DMS114 treated with DMSO at 0.1 percent for 48 hours (cell line): ENCODE measurements around the gene ITPR3.
"Not testable (repeated sequence)": the region's sequence is repeated elsewhere in the genome, so short reads cannot be mapped to it uniquely, and the experiment has no call there.

Experiments used
- DNase-seq: peaks from one replicate; lab custom pipeline; 2025; ENCODE audit not compliant: unreplicated experiment; lab: John Stamatoyannopoulos, UW

The ITPR3 gene

DNA sequence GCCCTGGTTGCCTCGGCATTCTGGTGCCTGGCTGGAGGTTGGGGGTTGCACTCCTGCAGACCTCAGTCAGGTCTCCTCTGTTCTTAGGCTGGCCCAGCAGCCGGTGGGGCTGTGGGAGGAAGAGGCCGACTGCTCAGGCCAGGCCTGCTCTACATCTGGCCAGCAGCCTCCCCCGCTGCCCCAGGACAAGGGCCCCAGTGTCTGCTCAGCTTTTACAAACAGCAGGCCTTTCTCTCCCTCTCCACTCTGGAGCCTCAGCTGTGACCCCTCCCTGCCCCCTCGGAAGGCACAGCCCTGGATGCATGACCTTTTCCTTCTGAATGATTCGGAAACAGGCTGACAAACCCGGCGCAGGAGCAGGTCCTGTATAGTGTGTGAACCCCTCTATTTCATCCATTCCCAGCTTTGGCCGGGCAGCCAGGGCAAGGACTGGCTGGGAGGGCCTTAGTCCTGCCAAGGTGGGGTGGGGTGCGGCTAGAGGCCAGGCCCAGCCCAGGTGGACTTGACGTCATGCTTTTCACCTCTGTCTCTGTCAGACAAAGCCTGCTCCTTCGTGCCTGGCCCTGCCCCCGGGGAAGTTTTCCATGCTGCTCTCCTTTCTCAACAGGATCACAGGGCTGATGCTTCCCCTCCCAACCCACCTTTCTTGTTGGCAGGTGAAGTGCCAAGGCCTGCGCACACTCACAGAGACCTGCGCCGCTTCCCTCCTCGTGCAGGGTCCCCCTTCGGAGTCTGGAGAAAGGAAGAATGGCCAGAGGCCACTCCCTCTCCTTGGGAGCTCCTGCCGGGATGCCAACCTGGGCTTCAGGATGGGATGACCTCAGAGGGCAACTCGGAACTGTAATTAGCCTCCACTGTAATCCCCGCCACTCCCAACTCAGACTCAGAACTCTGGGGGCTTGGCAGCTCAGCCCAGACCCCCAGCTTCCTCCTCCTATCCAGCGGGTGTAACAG is 10.1 kb upstream of the ITPR3 start:
- no peak for DNase-seq

DNA sequence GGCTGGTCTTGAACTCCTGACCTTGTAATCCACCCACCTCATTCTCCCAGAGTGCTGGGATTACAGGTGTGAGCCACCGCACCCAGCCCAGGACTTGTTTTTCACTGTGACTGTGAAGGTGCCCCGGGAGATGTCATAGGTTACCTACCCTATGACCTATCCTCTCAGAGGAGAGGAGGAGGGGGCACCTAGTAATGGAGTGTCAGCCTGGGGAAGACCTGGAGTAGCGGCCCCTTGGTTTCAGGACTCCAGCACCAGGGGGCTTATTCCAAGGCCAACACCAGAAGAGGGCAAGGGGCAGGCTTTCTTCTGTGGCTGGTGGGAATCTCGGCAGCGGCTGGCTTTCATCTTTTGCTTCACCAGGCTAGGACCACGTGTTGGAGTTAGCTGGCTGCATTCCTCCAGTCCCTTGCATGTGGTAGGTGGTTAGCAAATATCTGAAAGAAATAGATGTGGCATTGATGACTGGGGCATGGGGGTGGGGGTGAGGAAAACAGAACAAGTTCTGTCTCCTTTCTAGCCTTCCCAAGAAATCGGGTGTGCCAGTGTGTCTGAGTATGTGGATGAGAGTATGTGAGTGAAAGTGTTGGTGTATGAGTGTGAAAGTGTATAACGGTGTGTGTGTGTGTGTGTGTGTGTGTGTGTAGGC is 7.9 kb upstream of the ITPR3 start:
- DNase-seq, result no peak

DNA sequence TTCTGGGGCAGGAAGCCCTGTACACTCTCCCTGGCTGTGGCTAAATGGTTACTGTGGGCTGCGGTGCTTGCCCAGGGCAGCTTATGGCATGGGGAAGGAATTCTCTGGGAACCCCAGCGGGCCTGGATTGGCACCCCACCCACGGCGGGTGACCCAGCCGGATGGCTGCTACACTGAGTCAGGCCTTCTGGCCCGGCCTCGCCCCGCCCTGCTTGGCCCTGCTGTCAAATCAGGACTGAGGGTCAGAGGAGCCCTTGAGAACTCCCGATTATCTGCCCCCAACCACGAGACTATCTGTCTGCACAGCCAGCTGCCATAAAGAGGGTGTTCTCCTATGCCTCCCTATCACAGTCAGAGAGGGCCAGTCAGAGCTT is 7.3 kb upstream of the ITPR3 start:
- no peak for DNase-seq

DNA sequence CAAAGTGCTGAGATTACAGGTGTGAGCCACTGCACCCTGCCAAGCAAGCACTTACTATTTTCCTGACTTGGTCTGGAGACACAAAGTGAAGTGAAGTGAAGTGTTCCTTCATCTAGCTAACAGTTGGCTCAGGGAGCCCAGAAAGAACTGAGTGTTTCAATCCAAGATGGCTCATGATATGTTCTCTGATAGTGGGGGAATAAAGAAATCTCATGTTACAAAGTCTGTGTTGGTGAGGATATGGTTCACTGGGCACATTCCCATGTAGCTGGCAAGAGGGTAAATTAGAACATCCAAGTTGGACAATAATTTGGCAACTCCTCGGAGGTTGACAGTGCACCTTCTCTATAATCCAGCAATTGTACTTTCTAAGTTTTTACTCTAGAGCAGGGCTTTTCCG is 5.0 kb upstream of the ITPR3 start:
- DNase-seq, result no peak

- no peak for DNase-seq
These were observed 4.2 kb upstream of the ITPR3 start for GRCh38 chr6:33616913-33617312.

GRCh38 chr6:33619166-33619840 is 1.8 kb upstream of the ITPR3 start:
- DNase-seq, result no peak

DNA sequence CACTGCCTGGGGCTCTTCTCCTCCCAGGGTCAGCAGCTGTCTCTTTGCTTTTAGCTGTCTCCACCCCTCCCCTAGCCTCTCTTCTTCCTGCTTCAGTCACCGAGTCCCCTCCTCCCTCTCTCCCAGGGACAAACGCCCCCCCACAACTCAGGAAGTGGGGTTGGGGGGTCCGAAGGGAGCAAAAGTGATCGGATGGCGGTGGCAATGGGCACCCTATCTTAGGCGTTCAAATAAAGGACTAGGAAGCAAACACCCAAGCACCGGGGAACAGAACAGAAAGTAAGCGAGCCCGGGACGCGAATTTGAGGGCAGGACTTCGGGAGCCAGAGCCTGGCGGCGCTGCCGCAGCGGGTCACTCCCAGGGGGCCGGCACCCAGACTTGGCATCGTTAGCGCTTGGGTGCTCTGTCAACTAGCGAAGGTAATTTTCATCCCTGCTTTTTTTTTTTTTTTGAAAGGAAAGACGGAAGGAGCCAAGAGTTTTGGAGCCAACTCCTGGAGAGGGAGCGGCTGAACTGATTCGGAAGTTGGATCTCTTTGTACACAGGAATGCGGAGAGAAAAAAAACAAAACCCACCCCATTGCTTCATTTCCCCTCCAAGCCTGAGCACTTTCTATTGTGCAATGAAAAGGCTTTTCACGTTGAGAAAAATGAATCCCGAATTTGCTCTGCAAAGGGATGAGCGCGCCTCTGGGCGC is 815 bp upstream of the ITPR3 start:
- no peak for DNase-seq

- DNase-seq, result no peak
These were observed 728 bp downstream of the ITPR3 start for GRCh38 chr6:33621711-33622388.

- DNase-seq, result no peak
These were observed 1.6 kb downstream of the ITPR3 start for GRCh38 chr6:33622456-33623431.

DNA sequence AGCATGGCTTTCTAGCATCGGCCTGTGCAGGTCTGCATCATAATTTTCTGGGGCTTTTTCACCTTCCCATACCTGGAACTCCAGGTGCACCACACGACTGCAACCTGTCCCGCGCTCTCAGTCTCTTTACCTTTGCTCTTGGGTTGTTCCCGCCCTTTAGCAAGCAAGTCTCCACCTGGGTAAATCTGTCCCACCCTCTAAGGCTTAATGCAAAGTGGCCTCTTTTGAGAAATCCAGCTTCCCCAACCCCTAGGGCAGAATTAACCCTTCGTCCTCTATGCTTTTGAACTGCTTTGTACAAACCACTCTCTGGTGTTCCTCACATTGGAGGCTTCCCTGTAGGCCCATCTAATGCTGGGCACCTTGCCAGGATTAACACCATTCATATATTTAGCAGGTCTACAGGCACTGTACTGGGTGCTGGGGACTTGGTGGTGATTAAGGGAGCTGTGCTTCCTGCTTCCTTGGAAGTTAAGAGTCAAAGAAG is 2.8 kb downstream of the ITPR3 start:
- no peak for DNase-seq

- DNase-seq, result no peak
These were observed 3.7 kb downstream of the ITPR3 start for GRCh38 chr6:33624856-33625255.

GRCh38 chr6:33627876-33628275 is 6.8 kb downstream of the ITPR3 start:
- DNase-seq, result no peak

GRCh38 chr6:33628401-33628964 is 7.4 kb downstream of the ITPR3 start:
- no peak for DNase-seq

DNA sequence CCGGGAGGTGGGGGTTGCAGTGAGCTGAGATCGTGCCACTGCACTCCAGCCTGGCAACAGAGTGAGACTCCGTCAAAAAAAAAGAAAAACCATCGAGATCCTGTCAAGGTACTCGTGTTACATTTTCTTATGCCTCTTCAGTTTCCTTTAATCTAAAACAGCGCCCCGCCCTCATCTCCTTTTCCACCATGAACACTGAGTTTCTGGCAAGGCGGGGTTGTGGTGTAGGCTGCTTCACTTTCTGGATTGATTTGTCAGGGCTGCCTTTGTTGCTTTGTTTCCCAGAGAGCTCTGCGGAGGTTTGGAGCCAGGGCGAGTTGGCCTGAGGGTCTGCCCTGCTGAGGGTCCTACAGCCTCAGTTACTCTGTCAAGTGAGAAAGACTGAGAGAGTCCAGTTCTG is 8.9 kb downstream of the ITPR3 start:
- DNase-seq, result no peak

- not testable (repeated sequence) for DNase-seq
These were observed 10.4 kb downstream of the ITPR3 start for GRCh38 chr6:33631521-33631920.

GRCh38 chr6:33631971-33632557 is 10.9 kb downstream of the ITPR3 start:
- DNase-seq, result no peak

- DNase-seq, result peak; percentile 55
These were observed 11.5 kb downstream of the ITPR3 start for GRCh38 chr6:33632558-33633039.

DNA sequence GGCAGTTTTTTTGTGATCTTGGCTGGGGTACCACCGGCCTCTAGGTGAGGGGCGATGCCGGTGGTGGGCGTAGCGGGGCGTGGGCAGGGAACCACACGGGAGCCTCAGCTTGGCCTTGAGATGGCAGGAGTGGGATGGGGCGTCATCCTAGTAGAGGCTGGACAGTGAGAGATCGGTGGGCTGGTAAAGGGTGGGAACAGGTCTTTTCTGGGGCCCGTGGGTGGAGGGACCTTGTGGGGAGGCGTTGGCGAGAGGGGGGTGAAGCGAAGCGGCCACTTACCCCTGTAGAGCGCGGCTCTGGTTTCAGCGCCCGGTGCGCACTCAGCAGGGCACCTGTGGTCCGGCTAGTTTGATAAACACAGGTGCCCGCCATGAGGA is 12.0 kb downstream of the ITPR3 start:
- DNase-seq, result no peak
